Measurements from ENCODE around the gene FAM168A.

DNA sequence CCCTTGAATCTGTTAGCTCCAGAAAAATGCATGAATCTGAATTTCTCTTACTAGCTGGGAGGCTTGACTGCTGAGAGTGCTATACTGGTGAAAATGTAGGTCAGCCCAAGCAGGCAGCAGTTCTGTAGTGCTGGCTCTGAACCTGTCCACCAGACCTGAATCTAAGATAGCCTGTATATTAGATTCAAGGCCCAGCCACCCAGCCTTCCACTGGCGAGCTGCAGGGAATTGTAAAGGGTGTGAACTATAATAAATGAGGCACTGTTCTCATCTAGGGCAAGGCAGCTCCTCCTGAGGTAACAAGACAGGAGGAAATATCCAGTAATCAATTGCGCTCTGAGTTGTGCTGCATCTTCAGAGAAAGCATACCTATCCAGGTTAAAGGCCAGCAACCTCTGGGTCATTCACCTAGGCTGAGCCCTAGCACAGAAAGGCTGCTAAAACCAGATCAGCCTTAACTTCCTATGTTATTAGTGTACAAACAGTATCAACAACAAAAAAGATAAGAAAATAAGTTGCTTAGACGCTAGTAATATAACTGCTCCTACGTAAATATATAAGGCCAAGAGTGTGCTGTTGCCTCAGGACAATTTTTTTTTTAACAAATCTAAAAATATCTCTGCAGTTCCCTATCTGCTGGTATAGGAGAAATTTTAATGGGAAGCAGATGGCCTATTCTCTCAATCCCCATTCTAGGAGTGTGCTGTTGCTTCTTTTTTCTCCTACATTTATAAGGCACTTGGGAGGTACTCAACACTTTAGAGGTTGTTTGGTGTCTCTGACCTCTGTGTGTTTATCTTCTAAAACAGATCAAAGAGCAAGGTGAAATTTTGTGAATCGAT, 158.7 kb downstream of the FAM168A start:
- TF ChIP-seq, protein P1, sequence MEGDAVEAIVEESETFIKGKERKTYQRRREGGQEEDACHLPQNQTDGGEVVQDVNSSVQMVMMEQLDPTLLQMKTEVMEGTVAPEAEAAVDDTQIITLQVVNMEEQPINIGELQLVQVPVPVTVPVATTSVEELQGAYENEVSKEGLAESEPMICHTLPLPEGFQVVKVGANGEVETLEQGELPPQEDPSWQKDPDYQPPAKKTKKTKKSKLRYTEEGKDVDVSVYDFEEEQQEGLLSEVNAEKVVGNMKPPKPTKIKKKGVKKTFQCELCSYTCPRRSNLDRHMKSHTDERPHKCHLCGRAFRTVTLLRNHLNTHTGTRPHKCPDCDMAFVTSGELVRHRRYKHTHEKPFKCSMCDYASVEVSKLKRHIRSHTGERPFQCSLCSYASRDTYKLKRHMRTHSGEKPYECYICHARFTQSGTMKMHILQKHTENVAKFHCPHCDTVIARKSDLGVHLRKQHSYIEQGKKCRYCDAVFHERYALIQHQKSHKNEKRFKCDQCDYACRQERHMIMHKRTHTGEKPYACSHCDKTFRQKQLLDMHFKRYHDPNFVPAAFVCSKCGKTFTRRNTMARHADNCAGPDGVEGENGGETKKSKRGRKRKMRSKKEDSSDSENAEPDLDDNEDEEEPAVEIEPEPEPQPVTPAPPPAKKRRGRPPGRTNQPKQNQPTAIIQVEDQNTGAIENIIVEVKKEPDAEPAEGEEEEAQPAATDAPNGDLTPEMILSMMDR (conservative IDR thresholded peaks at IDR 0.05 in 1 of 2, IDR thresholded peaks at IDR 0.05 in 1 of 2; ENCODE audit: low read depth in 1 of 2, low read length in 2 of 2), result no peak
- no peak for TF ChIP-seq EZH2 (IDR thresholded peaks at IDR 0.05; ENCODE audit: low read length, missing control alignments)
